Activated CD8-positive, alpha-beta memory T cell treated with anti-CD3 and anti-CD28 coated beads, Interleukin-2, amount 50 U/mL, for 48 hours (primary cell): ENCODE results near the gene DNAAF5.
A peak's percentile ranks its signal among the peaks of the same experiment; 100 is the strongest.
"Not testable (repeated sequence)": the region's sequence is repeated elsewhere in the genome, so short reads cannot be mapped to it uniquely, and the experiment has no call there.

Experiments used
- DNase-seq: peaks from one replicate; pipeline ENCODE4 v3.0.0-alpha.2; 2020

Gene DNAAF5

GRCh38 chr7:784971-785370 is 58.5 kb downstream of the DNAAF5 start:
- no peak for DNase-seq

- no peak for DNase-seq
These were observed 58.9 kb downstream of the DNAAF5 start for GRCh38 chr7:785416-785815.

- peak; percentile 87 for DNase-seq
These were observed 60.2 kb downstream of the DNAAF5 start for GRCh38 chr7:786472-787255.

GRCh38 chr7:787332-788240 is 61.1 kb downstream of the DNAAF5 start:
- no peak for DNase-seq

- no peak for DNase-seq
These were observed 65.0 kb downstream of the DNAAF5 start for GRCh38 chr7:791519-791918.

- DNase-seq: no peak
These were observed 67.7 kb downstream of the DNAAF5 start for GRCh38 chr7:794207-794606.

- DNase-seq: no peak
These were observed 68.3 kb downstream of the DNAAF5 start for GRCh38 chr7:794671-795329.

GRCh38 chr7:796434-797169 is 70.1 kb downstream of the DNAAF5 start:
- not testable (repeated sequence) for DNase-seq

- no peak for DNase-seq
These were observed 72.5 kb downstream of the DNAAF5 start for GRCh38 chr7:798921-799470.

GRCh38 chr7:800692-801091 is 74.2 kb downstream of the DNAAF5 start:
- DNase-seq: no peak

GRCh38 chr7:801351-801750 is 74.9 kb downstream of the DNAAF5 start:
- DNase-seq: not testable (repeated sequence)

GRCh38 chr7:801940-802381 is 75.5 kb downstream of the DNAAF5 start:
- DNase-seq: no peak

- no peak for DNase-seq
These were observed 76.2 kb downstream of the DNAAF5 start for GRCh38 chr7:802500-803242.

- DNase-seq: no peak
These were observed 76.7 kb downstream of the DNAAF5 start for GRCh38 chr7:803243-803635.

GRCh38 chr7:803796-804195 is 77.3 kb downstream of the DNAAF5 start:
- not testable (repeated sequence) for DNase-seq

- no peak for DNase-seq
These were observed 78.8 kb downstream of the DNAAF5 start for GRCh38 chr7:805261-805660.

- DNase-seq: peak; percentile 61
These were observed 89.1 kb downstream of the DNAAF5 start for GRCh38 chr7:815284-816216.

- DNase-seq: peak; percentile 96
These were observed 89.8 kb downstream of the DNAAF5 start for GRCh38 chr7:816300-816750.

- peak; percentile 75 for DNase-seq
These were observed 90.5 kb downstream of the DNAAF5 start for GRCh38 chr7:816751-817671.
